ENCODE measurements around the gene FAM43B.

The FAM43B gene

DNA sequence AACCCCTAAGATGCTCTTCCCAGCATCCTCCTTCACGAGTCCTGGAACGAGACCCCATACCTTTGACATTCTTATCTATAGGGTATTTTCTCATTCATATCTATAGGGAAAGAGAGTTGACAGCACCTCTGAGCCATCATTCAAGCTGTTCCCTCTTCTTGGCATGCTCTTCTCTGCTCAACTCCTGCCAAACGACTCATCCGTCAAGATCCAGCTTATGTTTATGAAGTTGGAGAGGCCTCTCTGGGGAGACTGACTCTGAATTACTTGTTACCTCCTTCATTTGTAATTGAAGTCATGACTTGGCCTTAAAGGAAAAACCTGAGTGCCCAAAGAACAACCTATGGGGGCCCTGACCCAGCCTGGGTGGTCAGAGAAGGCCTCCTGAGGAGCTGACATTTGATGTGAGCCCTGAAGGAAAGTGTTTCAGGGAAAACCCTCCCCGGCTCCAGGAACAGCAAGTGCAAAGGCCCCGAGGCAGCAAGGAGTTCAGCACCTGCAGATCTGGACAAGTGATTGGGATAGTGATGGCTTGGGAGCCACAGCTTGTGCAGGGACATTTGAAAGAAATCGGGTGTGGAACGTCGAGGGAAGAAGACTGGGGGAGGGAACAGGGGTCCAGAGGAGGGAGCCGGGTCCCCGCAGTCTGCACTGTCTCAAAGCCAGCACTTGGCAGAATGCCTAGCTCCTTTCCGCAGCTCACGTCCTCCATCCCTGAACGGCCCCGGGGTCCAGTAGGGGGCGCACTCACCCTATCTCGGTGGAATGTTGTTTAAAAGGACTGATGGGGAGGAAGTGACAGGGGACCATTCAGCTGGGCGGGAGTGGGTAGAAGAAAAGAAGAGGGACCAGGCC is 22.5 kb downstream of the FAM43B start:
- Histone ChIP-seq H3K27ac (ENCODE audit: low read depth in 2 of 2, low read length in 2 of 2) (no peak overlapping the region), H3K4me1 (ENCODE audit: control insufficient read depth in 2 of 2, insufficient read depth in 2 of 2, low read length in 2 of 2) (no peaks in the 10 kb centered on the region), H3K27me3 (ENCODE audit: control insufficient read depth in 2 of 2, insufficient read depth in 2 of 2, low read length in 2 of 2) (peaks cover 0 to 6% of the 10 kb centered on the region in 2 donors), H3K9ac (ENCODE audit: low read depth in 1 of 2, low read length in 2 of 2) (no peak overlapping the region), H3K4me3 (ENCODE audit: low read length in 2 of 2) (no peak overlapping the region), H3K36me3 (ENCODE audit: control insufficient read depth in 2 of 2, insufficient read depth in 2 of 2, low read length in 2 of 2) (no peaks in the 10 kb centered on the region), H3K9me3 (ENCODE audit: control insufficient read depth in 2 of 2, low read length in 2 of 2) (no peaks in the 10 kb centered on the region)

DNA sequence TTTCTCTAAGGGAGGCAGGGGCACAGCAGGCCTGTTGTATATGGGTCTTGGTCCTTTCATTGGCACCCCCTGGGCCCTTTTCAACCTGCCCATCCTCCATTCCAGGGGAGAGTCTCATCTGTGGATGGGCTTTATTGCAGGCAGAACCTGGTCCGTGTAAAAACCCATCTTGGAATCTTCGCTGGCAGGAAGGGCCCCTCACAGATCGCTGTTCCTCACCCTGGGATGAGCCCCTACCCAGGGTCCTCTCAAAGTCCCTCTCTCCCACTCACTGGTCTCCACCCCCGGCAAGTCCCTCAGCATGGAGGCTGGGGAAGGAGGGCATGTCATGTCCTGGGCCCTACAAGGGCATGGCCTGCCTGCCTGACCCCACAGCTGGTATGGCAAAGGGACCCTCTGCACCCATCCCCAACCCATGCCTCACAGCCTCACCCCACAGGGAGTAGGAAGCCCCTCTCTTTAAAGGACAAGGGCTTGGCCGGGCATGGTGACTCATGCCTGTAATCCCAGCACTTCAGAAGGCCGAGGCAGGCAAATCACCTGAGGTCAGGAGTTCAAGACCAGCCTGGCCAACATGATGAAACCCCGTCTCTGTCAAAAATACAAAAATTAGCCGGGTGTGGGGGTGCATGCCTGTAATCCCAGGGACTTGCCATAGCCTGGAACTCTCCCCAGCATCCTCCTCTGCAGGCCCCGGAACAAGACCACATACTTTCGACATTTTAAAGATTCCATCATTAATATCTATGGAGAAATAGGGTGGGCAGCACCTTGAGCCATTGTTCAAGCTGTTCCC is 23.4 kb downstream of the FAM43B start:
- H3K27ac ChIP-seq (ENCODE audit: low read depth in 2 of 2, low read length in 2 of 2) = no peak overlapping the region
- H3K9ac ChIP-seq (ENCODE audit: low read depth in 1 of 2, low read length in 2 of 2) = no peak overlapping the region
- no peak overlapping the region for H3K4me3 ChIP-seq (ENCODE audit: low read length in 2 of 2)
- H3K27me3 ChIP-seq (ENCODE audit: control insufficient read depth in 2 of 2, insufficient read depth in 2 of 2, low read length in 2 of 2) = peaks cover 0 to 6% of the 10 kb centered on the region in 2 donors
- H3K9me3 ChIP-seq (ENCODE audit: control insufficient read depth in 2 of 2, low read length in 2 of 2) = no peaks in the 10 kb centered on the region
- H3K4me1 ChIP-seq (ENCODE audit: control insufficient read depth in 2 of 2, insufficient read depth in 2 of 2, low read length in 2 of 2) = no peaks in the 10 kb centered on the region
- no peaks in the 10 kb centered on the region for H3K36me3 ChIP-seq (ENCODE audit: control insufficient read depth in 2 of 2, insufficient read depth in 2 of 2, low read length in 2 of 2)

DNA sequence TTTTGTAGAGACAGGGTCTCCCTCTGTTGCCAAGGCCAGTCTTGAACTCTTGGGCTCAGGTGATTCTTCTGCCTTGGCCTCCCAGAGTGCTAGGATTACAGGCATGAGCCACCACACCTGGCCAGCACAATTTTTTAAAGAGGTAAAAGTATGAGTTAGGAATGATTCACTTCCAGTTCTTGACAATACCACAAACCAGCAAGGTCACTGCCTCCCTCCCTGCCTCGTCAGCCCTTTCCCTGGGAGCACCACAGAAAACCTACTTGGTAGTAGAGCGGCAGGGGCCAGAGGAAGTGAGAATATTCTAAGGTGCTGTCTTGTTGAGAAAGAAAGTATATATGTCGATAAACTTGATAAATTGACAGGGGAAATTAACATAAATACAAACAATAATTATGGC is 25.7 kb downstream of the FAM43B start:
- Histone ChIP-seq H3K27me3 (ENCODE audit: control insufficient read depth in 2 of 2, insufficient read depth in 2 of 2, low read length in 2 of 2) (peaks cover 0 to 6% of the 10 kb centered on the region in 2 donors), H3K4me1 (ENCODE audit: control insufficient read depth in 2 of 2, insufficient read depth in 2 of 2, low read length in 2 of 2) (no peaks in the 10 kb centered on the region), H3K27ac (ENCODE audit: low read depth in 2 of 2, low read length in 2 of 2) (no peak overlapping the region), H3K9ac (ENCODE audit: low read depth in 1 of 2, low read length in 2 of 2) (no peak overlapping the region), H3K4me3 (ENCODE audit: low read length in 2 of 2) (no peak overlapping the region), H3K9me3 (ENCODE audit: control insufficient read depth in 2 of 2, low read length in 2 of 2) (no peaks in the 10 kb centered on the region), H3K36me3 (ENCODE audit: control insufficient read depth in 2 of 2, insufficient read depth in 2 of 2, low read length in 2 of 2) (no peaks in the 10 kb centered on the region)

DNA sequence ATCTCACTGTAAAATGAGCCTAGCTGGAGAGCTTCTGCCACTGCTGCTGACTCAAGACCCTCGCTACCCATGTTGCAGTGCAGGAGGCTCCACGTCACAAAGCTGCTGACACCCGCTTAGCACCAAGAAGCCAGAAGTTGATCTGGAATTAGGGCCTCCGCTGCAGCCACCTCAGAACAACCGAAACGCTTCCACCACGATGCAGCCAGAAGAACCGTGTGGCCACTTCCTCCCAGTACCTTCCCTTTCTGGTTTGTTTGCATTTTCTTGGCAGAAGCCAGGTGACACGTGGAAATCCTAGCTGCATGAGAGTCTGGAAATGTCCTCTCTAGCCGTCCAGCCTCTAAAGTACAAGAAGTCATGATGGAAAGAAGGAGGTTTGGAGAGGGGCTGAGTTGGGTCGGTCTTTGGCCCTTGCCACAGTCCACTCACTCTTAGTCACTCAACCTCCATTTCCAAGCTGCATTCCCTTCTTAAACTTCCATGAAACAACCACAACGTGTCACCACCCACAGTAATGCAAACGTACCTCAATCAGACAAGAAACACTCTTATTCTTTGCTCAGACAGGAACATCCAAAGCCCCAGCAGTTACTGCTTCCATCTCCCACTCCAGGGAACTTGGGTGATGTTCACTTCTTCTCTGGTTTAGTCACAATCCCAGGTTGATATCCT is 26.5 kb downstream of the FAM43B start:
- no peaks in the 10 kb centered on the region for H3K4me1 ChIP-seq (ENCODE audit: control insufficient read depth in 2 of 2, insufficient read depth in 2 of 2, low read length in 2 of 2)
- H3K9me3 ChIP-seq (ENCODE audit: control insufficient read depth in 2 of 2, low read length in 2 of 2) = no peaks in the 10 kb centered on the region
- no peak overlapping the region for H3K27ac ChIP-seq (ENCODE audit: low read depth in 2 of 2, low read length in 2 of 2)
- H3K4me3 ChIP-seq (ENCODE audit: low read length in 2 of 2) = no peak overlapping the region
- no peaks in the 10 kb centered on the region for H3K36me3 ChIP-seq (ENCODE audit: control insufficient read depth in 2 of 2, insufficient read depth in 2 of 2, low read length in 2 of 2)
- H3K9ac ChIP-seq (ENCODE audit: low read depth in 1 of 2, low read length in 2 of 2) = no peak overlapping the region
- peaks cover 0 to under 1% of the 10 kb centered on the region in 2 donors for H3K27me3 ChIP-seq (ENCODE audit: control insufficient read depth in 2 of 2, insufficient read depth in 2 of 2, low read length in 2 of 2)

DNA sequence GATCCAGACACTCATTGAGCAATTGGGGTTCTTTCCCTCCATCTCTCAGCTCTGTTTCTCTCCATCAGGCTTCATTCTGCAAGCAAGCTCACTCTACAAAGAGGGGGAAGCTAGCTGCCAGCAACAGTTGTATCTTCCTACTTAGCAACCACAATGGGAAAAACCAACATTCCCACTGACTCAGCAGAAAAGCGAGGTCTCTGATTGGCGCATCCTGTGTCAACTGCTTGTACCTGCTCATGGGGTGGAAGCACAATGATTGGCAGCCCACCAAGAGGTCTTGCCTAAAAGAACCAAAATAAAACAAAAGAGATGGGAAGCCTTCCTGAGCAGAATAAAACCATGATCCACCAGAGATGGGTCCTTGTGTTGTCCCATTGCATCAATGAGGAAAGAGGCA is 32.5 kb downstream of the FAM43B start:
- H3K36me3 ChIP-seq (ENCODE audit: control insufficient read depth in 2 of 2, insufficient read depth in 2 of 2, low read length in 2 of 2) = no peaks in the 10 kb centered on the region
- no peak overlapping the region for H3K9ac ChIP-seq (ENCODE audit: low read depth in 1 of 2, low read length in 2 of 2)
- H3K4me1 ChIP-seq (ENCODE audit: control insufficient read depth in 2 of 2, insufficient read depth in 2 of 2, low read length in 2 of 2) = peaks cover 9 to 15% of the 10 kb centered on the region in 2 donors
- no peaks in the 10 kb centered on the region for H3K9me3 ChIP-seq (ENCODE audit: control insufficient read depth in 2 of 2, low read length in 2 of 2)
- no peak overlapping the region for H3K27ac ChIP-seq (ENCODE audit: low read depth in 2 of 2, low read length in 2 of 2)
- H3K27me3 ChIP-seq (ENCODE audit: control insufficient read depth in 2 of 2, insufficient read depth in 2 of 2, low read length in 2 of 2) = peaks cover 11 to 18% of the 10 kb centered on the region in 2 donors
- no peak overlapping the region for H3K4me3 ChIP-seq (ENCODE audit: low read length in 2 of 2)

DNA sequence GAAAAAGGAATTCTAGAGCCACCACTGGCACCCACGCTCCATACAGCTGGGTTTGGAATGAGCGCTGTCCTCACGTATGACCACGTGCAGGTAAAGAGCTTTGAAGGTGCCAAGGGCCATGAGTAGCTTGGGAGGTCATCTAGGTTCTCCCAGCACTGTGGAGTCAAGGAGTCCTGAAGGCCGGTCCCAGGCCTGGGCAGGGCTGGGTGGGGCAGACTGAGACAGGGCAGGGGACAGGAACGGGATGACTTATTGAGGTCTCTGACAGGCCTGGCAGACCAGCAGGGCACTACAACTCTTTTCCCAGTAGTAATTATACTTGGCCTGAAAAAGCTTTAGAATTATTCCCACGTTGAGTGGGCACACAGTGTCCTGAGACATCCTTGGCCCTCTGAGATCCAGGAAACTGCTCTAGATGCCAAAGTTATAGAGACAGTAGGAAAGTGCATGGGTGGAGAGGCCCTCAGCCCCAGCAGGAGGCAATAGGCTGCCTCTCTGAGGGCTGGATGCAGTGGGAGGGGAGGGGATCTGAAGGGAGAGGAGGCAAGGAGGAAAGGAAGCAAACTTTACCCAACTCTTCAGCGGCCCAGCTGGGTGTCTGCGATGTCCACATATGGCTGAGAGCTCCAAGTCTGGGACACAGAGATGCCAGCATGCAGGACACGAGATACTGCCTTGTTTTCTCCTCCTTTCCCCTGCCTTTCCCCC is 34.7 kb downstream of the FAM43B start:
- Histone ChIP-seq H3K4me3 (ENCODE audit: low read length in 2 of 2) (no peak overlapping the region), H3K9me3 (ENCODE audit: control insufficient read depth in 2 of 2, low read length in 2 of 2) (no peaks in the 10 kb centered on the region), H3K36me3 (ENCODE audit: control insufficient read depth in 2 of 2, insufficient read depth in 2 of 2, low read length in 2 of 2) (no peaks in the 10 kb centered on the region), H3K27me3 (ENCODE audit: control insufficient read depth in 2 of 2, insufficient read depth in 2 of 2, low read length in 2 of 2) (peaks cover 18 to 24% of the 10 kb centered on the region in 2 donors), H3K4me1 (ENCODE audit: control insufficient read depth in 2 of 2, insufficient read depth in 2 of 2, low read length in 2 of 2) (peaks cover 12 to 16% of the 10 kb centered on the region in 2 donors), H3K27ac (ENCODE audit: low read depth in 2 of 2, low read length in 2 of 2) (peak overlapping the region in 1 of 2 donors; percentile 53), H3K9ac (ENCODE audit: low read depth in 1 of 2, low read length in 2 of 2) (no peak overlapping the region)

DNA sequence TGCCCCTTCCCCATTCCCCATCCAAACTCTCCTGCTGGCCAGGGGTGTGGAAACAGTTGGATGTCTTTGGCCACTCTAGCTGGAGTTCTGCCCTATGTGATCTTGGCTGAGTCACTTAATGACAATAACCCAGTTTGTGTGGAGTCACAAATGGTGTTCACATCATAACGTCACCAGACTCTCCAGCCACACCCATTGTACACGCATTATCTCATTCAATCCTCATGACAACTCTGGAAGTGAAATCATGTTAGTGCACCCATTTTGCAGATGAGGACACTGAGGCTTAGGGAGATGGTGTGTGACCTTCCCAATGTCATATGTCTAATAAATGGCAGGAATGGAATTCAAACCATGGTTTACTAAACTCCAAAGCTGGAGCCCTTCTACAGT is 35.3 kb downstream of the FAM43B start:
- Histone ChIP-seq H3K27ac (ENCODE audit: low read depth in 2 of 2, low read length in 2 of 2) (peak overlapping the region in 1 of 2 donors; percentile 70), H3K36me3 (ENCODE audit: control insufficient read depth in 2 of 2, insufficient read depth in 2 of 2, low read length in 2 of 2) (no peaks in the 10 kb centered on the region), H3K4me3 (ENCODE audit: low read length in 2 of 2) (no peak overlapping the region), H3K9me3 (ENCODE audit: control insufficient read depth in 2 of 2, low read length in 2 of 2) (no peaks in the 10 kb centered on the region), H3K9ac (ENCODE audit: low read depth in 1 of 2, low read length in 2 of 2) (no peak overlapping the region), H3K4me1 (ENCODE audit: control insufficient read depth in 2 of 2, insufficient read depth in 2 of 2, low read length in 2 of 2) (peaks cover 12 to 16% of the 10 kb centered on the region in 2 donors), H3K27me3 (ENCODE audit: control insufficient read depth in 2 of 2, insufficient read depth in 2 of 2, low read length in 2 of 2) (peaks cover 18 to 24% of the 10 kb centered on the region in 2 donors)

DNA sequence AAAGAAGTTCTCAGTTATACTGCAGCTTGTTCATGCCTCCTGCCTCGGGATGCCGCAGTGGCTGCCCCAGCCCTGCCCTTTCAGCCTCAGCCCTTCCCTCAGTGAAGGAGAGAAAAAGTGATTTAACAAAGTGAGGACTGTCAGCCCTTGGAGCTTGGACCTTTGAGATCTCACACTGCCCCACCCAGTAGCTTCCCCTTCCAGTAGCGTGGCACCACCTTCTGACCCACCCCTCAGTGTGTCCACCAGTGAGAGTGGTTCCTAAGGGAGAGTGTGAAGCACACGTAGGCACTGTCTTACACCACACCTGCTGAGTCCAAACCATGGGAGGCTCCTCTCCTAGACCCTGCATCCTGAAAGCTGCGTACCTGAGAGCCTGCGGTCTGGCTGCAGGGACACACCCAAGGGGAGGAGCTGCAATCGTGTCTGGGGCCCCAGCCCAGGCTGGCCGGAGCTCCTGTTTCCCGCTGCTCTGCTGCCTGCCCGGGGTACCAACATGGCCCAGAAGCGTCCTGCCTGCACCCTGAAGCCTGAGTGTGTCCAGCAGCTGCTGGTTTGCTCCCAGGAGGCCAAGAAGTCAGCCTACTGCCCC is 36.4 kb downstream of the FAM43B start, which contains the start of gene CDA:
CDA (plus strand) TSS at position 464 of the 592 bp plus-strand sequence; CDS start at position 497, 33 bp downstream.
- Histone ChIP-seq H3K27ac (ENCODE audit: low read depth in 2 of 2, low read length in 2 of 2) (peak within 1 kb of the TSS; percentile 70 to 87), H3K9ac (ENCODE audit: low read depth in 1 of 2, low read length in 2 of 2) (peak within 1 kb of the TSS; percentile 24 to 83), H3K4me1 (ENCODE audit: control insufficient read depth in 2 of 2, insufficient read depth in 2 of 2, low read length in 2 of 2) (peaks cover 12 to 16% of the 10 kb centered on the region in 2 donors), H3K9me3 (ENCODE audit: control insufficient read depth in 2 of 2, low read length in 2 of 2) (no peaks in the 10 kb centered on the region), H3K4me3 (ENCODE audit: low read length in 2 of 2) (peak within 1 kb of the TSS; percentile 63 to 67), H3K27me3 (ENCODE audit: control insufficient read depth in 2 of 2, insufficient read depth in 2 of 2, low read length in 2 of 2) (peaks cover 18 to 24% of the 10 kb centered on the region in 2 donors), H3K36me3 (ENCODE audit: control insufficient read depth in 2 of 2, insufficient read depth in 2 of 2, low read length in 2 of 2) (no peaks in the 10 kb centered on the region)
